ENCODE data around the gene RWDD3.

RWDD3 gene

GRCh38 chr1:95237981-95238703, 4.1 kb downstream of the RWDD3 start:
- no peak for DNase-seq (ENCODE audit: insufficient read length, low spot score)
- TF ChIP-seq, protein P1, sequence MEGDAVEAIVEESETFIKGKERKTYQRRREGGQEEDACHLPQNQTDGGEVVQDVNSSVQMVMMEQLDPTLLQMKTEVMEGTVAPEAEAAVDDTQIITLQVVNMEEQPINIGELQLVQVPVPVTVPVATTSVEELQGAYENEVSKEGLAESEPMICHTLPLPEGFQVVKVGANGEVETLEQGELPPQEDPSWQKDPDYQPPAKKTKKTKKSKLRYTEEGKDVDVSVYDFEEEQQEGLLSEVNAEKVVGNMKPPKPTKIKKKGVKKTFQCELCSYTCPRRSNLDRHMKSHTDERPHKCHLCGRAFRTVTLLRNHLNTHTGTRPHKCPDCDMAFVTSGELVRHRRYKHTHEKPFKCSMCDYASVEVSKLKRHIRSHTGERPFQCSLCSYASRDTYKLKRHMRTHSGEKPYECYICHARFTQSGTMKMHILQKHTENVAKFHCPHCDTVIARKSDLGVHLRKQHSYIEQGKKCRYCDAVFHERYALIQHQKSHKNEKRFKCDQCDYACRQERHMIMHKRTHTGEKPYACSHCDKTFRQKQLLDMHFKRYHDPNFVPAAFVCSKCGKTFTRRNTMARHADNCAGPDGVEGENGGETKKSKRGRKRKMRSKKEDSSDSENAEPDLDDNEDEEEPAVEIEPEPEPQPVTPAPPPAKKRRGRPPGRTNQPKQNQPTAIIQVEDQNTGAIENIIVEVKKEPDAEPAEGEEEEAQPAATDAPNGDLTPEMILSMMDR (IDR thresholded peaks at IDR 0.05; ENCODE audit: insufficient read depth, missing control alignments), result no peak

GRCh38 chr1:95245029-95245428, 11.0 kb downstream of the RWDD3 start:
- no peak for FAIRE-seq
- TF ChIP-seq, protein P1 (IDR thresholded peaks at IDR 0.05; ENCODE audit: insufficient read depth, missing control alignments), result no peak

More at GRCh38 chr1:95237981-95238703, 4.1 kb downstream of the RWDD3 start:
- no peak for FAIRE-seq

DNA sequence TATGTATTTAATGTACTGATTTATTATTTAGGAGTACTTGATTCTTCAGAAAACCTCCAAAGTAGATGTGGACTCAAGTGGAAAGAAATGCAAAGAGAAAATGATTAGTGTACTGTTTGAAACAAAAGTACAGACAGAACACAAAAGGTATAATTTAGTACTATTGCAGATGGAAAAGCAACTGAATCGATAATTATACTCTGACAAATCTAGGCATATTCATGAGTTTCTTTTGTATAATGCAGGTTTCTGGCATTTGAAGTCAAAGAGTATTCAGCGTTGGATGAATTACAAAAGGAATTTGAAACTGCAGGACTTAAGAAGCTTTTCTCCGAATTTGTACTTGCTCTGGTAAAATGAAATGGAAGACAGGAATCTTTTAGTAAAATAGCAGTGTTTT, 12.5 kb downstream of the RWDD3 start:
- DNase-seq (ENCODE audit: insufficient read length, low spot score) (no peak), FAIRE-seq (no peak)
- TF ChIP-seq, protein P1 (IDR thresholded peaks at IDR 0.05; ENCODE audit: insufficient read depth, missing control alignments), result no peak

More at GRCh38 chr1:95245029-95245428, 11.0 kb downstream of the RWDD3 start:
- no peak for DNase-seq (ENCODE audit: insufficient read length, low spot score)

DNA sequence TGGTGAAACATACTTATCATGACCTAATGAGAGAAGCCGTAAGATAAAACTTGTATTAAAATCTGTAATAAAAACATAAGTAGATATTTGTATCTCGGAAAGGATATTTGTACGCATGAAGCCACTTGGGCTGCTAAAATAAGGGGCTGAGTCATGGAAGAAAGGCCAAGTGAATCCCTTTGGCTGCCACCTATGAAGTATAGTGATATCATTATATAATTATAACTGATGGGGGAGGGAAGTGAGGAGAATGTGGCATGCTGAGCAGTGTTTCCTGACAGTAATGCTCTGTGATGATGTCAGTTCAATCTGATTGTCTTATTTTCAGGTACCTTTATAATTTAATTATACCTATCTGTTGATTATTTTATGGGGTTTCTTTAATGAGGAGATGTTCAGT, 13.6 kb downstream of the RWDD3 start:
- TF ChIP-seq, protein P1 (IDR thresholded peaks at IDR 0.05; ENCODE audit: insufficient read depth, missing control alignments), result no peak
- DNase-seq (ENCODE audit: insufficient read length, low spot score) (no peak), FAIRE-seq (no peak)

DNA sequence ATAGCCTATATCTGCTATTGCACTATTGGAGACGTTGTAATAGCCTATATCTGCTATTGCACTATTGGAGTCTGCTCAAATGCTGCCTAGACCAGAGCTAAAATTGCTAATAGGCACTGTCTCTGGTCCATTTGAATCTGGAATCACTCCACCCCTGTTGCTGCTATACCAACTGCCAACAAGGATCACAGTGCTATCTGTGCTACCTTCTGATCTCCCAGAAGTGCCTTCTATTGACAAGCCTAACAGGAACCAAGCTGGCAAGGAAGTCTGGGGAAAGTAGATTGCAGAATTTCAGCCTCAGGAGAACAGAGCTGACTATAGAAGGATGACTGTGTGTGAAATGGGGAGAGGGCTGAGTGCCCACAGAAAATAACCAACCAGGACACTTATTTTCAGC, 15.9 kb downstream of the RWDD3 start:
- FAIRE-seq (no peak), DNase-seq (ENCODE audit: insufficient read length, low spot score) (no peak)
- TF ChIP-seq, protein P1 (IDR thresholded peaks at IDR 0.05; ENCODE audit: insufficient read depth, missing control alignments), result no peak

DNA sequence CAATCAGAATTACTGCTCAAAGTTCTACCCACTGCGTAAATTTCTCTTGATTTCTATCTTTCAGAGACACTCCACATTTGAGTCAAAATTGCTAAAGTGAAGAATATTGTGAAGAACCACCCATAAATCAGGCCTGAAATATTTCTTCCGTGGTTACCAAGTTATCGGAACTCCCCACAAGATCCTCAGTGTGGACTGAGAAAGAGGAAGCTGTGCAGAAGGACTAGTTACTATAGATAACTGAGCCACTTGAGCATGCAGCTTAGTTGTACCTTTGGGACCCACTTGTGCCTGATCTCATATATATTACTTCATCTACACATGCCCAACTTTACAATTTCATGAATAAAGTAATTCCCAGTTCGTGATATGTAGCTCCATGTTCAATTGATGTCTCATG, 18.4 kb downstream of the RWDD3 start:
- TF ChIP-seq, protein P1 (IDR thresholded peaks at IDR 0.05; ENCODE audit: insufficient read depth, missing control alignments), result no peak
- FAIRE-seq (no peak), DNase-seq (ENCODE audit: insufficient read length, low spot score) (no peak)

DNA sequence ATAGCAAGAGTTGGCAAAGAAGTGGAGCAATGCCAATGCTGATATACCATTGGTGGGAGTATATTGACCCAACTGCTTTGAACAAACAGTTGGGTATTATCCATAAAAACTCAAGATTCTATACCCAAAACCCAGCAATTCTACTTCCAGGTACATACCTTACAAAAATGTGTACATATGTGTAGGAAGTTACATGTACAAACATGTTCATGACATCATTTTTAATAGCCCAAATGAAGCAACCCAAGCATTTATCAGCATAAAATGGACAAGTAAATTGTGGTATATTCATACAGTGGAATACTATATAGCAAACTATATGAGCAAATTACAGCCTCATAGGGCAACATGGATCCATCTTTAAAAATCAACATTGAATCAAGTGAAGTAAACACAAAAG, 20.9 kb downstream of the RWDD3 start:
- FAIRE-seq, result no peak
- TF ChIP-seq, protein P1 (IDR thresholded peaks at IDR 0.05; ENCODE audit: insufficient read depth, missing control alignments), result no peak
- DNase-seq (ENCODE audit: insufficient read length, low spot score), result no peak

All from D721Med (cell line).